Neural progenitor cell (in vitro differentiated cells): Measurements from ENCODE around the gene ABRACL.

Experiments used
- EZH2 ChIP-seq: fragments of 200-600 bp; sonication (generic); IDR thresholded peaks from 2 replicates; pipeline ENCODE4 v1.6.1; 2017; ENCODE audit warnings: antibody characterized with exemption, mild to moderate bottlenecking, moderate library complexity
- EZH2phosphoT487 ChIP-seq: fragments of 200-600 bp; sonication (generic); IDR thresholded peaks from 2 replicates; pipeline ENCODE4 v1.6.1; 2017; ENCODE audit warnings: antibody characterized with exemption

DNA sequence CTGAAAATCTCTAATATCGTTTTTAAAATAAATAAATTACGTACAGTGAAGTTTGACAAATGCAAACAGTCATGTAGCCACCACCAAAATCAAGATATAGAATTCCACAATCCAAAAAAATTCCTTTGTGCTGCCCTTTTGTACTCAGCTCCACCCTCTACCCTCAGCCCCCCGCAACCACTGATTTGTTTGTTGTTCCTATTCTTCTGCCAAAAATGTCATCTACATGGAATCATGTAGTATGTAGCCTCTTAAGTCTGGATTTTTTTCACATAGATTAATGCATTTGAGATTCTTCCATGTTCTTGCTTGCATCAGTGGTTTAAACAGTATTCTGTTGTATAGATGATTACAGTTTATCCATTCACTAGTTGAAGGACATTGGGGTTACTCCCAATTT lies 32.0 kb upstream of the ABRACL start:
- TF ChIP-seq EZH2phosphoT487 (no peak), EZH2 (no peak)
